ENCODE results near the gene COPB2. TPM values are rescaled to one million over a fixed set of nuclear protein-coding genes. Genes with fewer than 3 reads are reported as not detected.
A peak's percentile ranks its signal among the peaks of the same experiment; 100 is the strongest.

Gene COPB2
- total RNA-seq, 1 experiment from 2014 or later: 141 TPM

- no peak for DNase-seq (ENCODE audit: low read depth)
Observed at GRCh38 chr3:139328356-139328755, 61.1 kb downstream of the COPB2 start.

- DNase-seq (ENCODE audit: low read depth): no peak
Observed at GRCh38 chr3:139327861-139328260, 61.6 kb downstream of the COPB2 start.

- DNase-seq (ENCODE audit: low read depth): no peak
Observed at GRCh38 chr3:139327231-139327630, 62.2 kb downstream of the COPB2 start.

GRCh38 chr3:139326707-139327106, 62.7 kb downstream of the COPB2 start:
- DNase-seq (ENCODE audit: low read depth): no peak

GRCh38 chr3:139326131-139326530, 63.3 kb downstream of the COPB2 start:
- DNase-seq (ENCODE audit: low read depth): no peak

GRCh38 chr3:139325551-139325950, 63.9 kb downstream of the COPB2 start:
- DNase-seq (ENCODE audit: low read depth): no peak

- no peak for DNase-seq (ENCODE audit: low read depth)
Observed at GRCh38 chr3:139324456-139324855, 65.0 kb downstream of the COPB2 start.

GRCh38 chr3:139323146-139323545, 66.3 kb downstream of the COPB2 start:
- no peak for DNase-seq (ENCODE audit: low read depth)

- no peak for DNase-seq (ENCODE audit: low read depth)
Observed at GRCh38 chr3:139322346-139322745, 67.1 kb downstream of the COPB2 start.

GRCh38 chr3:139320551-139321309, 68.7 kb downstream of the COPB2 start:
- no peak for DNase-seq (ENCODE audit: low read depth)

GRCh38 chr3:139319428-139320402, 69.7 kb downstream of the COPB2 start:
- DNase-seq (ENCODE audit: low read depth): no peak

- no peak for DNase-seq (ENCODE audit: low read depth)
Observed at GRCh38 chr3:139318826-139319225, 70.6 kb downstream of the COPB2 start.

GRCh38 chr3:139318431-139318816, 71.0 kb downstream of the COPB2 start:
- no peak for DNase-seq (ENCODE audit: low read depth)

GRCh38 chr3:139317660-139318430, 71.6 kb downstream of the COPB2 start:
- DNase-seq (ENCODE audit: low read depth): no peak

GRCh38 chr3:139317215-139317614, 72.2 kb downstream of the COPB2 start:
- no peak for DNase-seq (ENCODE audit: low read depth)

GRCh38 chr3:139313921-139314320, 75.5 kb downstream of the COPB2 start:
- no peak for DNase-seq (ENCODE audit: low read depth)

GRCh38 chr3:139312959-139313358, 76.5 kb downstream of the COPB2 start:
- peak; percentile 57 for DNase-seq (ENCODE audit: low read depth)

- no peak for DNase-seq (ENCODE audit: low read depth)
Observed at GRCh38 chr3:139312416-139312815, 77.0 kb downstream of the COPB2 start.

- DNase-seq (ENCODE audit: low read depth): no peak
Observed at GRCh38 chr3:139311557-139311956, 77.9 kb downstream of the COPB2 start.

GRCh38 chr3:139310474-139310933, 78.9 kb downstream of the COPB2 start:
- peak; percentile 94 for DNase-seq (ENCODE audit: low read depth)

- DNase-seq (ENCODE audit: low read depth): peak; percentile 83
Observed at GRCh38 chr3:139309880-139310279, 79.6 kb downstream of the COPB2 start.

Data from HT1080 (cell line).